ENCODE measurements around the gene TMEM25.
"Not testable (repeated sequence)": the region's sequence is repeated elsewhere in the genome, so short reads cannot be mapped to it uniquely, and the experiment has no call there.

Gene TMEM25

GRCh38 chr11:118530683-118531596 lies at the start of gene TMEM25:
TSS of gene TMEM25 (plus strand) at chr11:118531192. CDS start at chr11:118531802, 610 bp downstream.
- H3K4me3 ChIP-seq (ENCODE audit: low read depth, low read length), result peak within 1 kb of the TSS; percentile 79
- peak; percentile 53 for DNase-seq (ENCODE audit: low read depth)
- TF ChIP-seq, protein P1, sequence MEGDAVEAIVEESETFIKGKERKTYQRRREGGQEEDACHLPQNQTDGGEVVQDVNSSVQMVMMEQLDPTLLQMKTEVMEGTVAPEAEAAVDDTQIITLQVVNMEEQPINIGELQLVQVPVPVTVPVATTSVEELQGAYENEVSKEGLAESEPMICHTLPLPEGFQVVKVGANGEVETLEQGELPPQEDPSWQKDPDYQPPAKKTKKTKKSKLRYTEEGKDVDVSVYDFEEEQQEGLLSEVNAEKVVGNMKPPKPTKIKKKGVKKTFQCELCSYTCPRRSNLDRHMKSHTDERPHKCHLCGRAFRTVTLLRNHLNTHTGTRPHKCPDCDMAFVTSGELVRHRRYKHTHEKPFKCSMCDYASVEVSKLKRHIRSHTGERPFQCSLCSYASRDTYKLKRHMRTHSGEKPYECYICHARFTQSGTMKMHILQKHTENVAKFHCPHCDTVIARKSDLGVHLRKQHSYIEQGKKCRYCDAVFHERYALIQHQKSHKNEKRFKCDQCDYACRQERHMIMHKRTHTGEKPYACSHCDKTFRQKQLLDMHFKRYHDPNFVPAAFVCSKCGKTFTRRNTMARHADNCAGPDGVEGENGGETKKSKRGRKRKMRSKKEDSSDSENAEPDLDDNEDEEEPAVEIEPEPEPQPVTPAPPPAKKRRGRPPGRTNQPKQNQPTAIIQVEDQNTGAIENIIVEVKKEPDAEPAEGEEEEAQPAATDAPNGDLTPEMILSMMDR (conservative IDR thresholded peaks at IDR 0.05; ENCODE audit: low read depth, low read length), result no peak

GRCh38 chr11:118481238-118481637 lies 49.8 kb upstream of the TMEM25 start:
- not testable (repeated sequence) for H3K4me3 ChIP-seq (ENCODE audit: low read depth, low read length); DNase-seq (ENCODE audit: low read depth)

- no peak for DNase-seq (ENCODE audit: low read depth)
- no peak overlapping the region for H3K4me3 ChIP-seq (ENCODE audit: low read depth, low read length)
- TF ChIP-seq, protein P1 (conservative IDR thresholded peaks at IDR 0.05; ENCODE audit: low read depth, low read length), result no peak
Observed at GRCh38 chr11:118484405-118484804, 46.6 kb upstream of the TMEM25 start.

DNA sequence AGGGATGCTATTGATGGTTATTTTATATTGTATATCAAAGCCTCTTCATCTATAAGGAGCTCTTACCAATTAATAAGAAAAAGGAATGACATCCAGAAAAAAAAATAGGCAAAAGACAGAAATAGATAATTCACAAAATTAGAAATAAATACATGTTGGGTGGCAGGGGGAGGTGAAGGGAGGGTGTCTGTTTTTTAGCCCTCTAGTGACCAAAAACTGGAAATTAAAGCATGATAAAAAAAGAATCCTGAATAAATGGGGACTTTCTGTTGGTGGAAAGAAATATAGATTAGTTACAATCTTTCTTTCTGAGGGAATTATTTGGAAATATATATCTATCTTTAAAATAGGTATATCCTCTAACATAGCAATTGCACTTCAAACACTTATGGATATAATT lies 45.7 kb upstream of the TMEM25 start:
- DNase-seq (ENCODE audit: low read depth), result peak; percentile 8
- no peak overlapping the region for H3K4me3 ChIP-seq (ENCODE audit: low read depth, low read length)
- TF ChIP-seq, protein P1 (conservative IDR thresholded peaks at IDR 0.05; ENCODE audit: low read depth, low read length), result peak; percentile 35

DNA sequence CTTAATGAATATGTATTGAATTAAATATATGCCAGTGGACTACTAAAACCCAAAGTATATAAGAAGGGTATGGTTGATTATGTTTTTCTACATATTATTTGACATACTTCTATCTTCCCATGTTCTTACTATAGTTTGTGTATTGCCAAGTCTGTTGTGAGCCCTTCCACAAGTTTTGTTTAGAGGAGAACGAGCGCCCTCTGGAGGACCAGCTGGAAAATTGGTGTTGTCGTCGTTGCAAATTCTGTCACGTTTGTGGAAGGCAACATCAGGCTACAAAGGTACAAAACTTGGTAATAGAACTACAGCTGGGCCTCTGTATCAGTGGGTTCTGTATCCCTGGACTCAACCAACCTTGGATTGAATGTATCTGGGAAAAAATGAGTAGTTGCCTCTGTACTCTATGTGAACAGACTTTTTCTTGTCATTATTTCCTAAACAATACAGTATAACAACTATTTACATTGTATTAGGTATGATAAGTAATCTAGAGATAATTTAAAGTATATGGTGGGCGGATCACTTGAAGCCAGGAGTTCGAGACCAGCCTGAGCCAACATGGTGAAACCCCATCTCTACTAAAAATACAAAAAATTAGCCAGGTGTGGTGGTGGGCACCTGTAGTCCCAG lies 42.4 kb upstream of the TMEM25 start:
- peak; percentile 92 for DNase-seq (ENCODE audit: low read depth)
- TF ChIP-seq, protein P1 (conservative IDR thresholded peaks at IDR 0.05; ENCODE audit: low read depth, low read length), result peak; percentile 91
- H3K4me3 ChIP-seq (ENCODE audit: low read depth, low read length), result no peak overlapping the region

DNA sequence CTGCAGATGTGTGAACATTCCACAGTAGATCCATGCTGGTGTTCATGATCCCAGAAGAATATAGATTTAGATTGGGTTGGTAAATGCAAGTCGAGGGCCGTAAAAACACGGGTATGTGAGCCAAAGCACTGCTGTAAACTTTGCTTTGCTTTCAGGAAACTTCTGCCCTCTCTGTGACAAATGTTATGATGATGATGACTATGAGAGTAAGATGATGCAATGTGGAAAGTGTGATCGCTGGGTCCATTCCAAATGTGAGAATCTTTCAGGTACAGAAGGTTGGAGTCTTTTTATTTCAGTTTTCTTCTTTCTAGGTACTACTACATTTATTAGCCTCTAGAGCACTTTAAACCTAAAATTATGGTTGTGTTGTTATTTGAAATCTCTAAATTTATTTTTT lies 40.0 kb upstream of the TMEM25 start:
- DNase-seq (ENCODE audit: low read depth), result no peak
- TF ChIP-seq, protein P1 (conservative IDR thresholded peaks at IDR 0.05; ENCODE audit: low read depth, low read length), result no peak
- no peak overlapping the region for H3K4me3 ChIP-seq (ENCODE audit: low read depth, low read length)

DNA sequence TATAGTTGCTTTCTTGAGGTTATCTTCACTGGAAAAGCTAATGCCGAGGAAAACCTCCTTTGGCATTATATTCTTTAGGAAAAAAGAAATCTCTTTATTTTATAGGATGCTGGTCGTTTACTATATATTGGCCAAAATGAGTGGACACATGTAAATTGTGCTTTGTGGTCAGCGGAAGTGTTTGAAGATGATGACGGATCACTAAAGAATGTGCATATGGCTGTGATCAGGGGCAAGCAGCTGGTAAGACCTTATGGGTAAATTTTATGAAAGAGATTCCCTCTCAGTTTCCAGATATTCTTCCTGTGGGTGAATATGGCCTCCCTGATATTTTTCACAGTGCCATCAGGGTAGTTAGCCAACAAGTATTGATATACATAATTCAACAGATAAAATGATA lies 33.2 kb upstream of the TMEM25 start:
- DNase-seq (ENCODE audit: low read depth), result peak; percentile 76
- TF ChIP-seq, protein P1 (conservative IDR thresholded peaks at IDR 0.05; ENCODE audit: low read depth, low read length), result no peak
- no peak overlapping the region for H3K4me3 ChIP-seq (ENCODE audit: low read depth, low read length)
